IMR-90 (cell line): Measurements from ENCODE around the gene RPS19. TPM values are rescaled to one million over a fixed set of nuclear protein-coding genes. Genes with fewer than 3 reads are reported as not detected.

Source experiments
- ATAC-seq: fragments of 200-7000 bp; cut with Tn5 transposase; 2 replicates; pipeline ENCODE4 v1.9.1; 2020; ENCODE audit warnings: low read depth, mild to moderate bottlenecking, moderate library complexity
- BruUV-seq: library from RNA; stranded (reverse); fragments of 400-500 nt; replicated peaks from 2 replicates; lab custom pipeline; 2021; lab: Mats Ljungman, UMichigan
- CTCF ChIA-PET: fragments of 300-600 bp; formaldehyde crosslinking; extraction: SDS; loops from one replicate; lab custom pipeline; 2021; ENCODE audit warnings: antibody characterized with exemption; lab: Yijun Ruan, JAX
- POLR2A ChIA-PET: fragments of 300-600 bp; sonication (Branson Sonifier 250); formaldehyde crosslinking; loops from one replicate; lab custom pipeline; 2022; ENCODE audit warnings: antibody characterized with exemption; ENCODE audit not compliant: unreplicated experiment; lab: Charles Lee
- DNase-seq: peaks from one replicate; pipeline ENCODE4 v3.0.0; 2013
- H2AFZ ChIP-seq: replicated peaks from 2 replicates; pipeline ENCODE3; 2013; ENCODE audit warnings: low read length, mild to moderate bottlenecking; ENCODE audit not compliant: poor library complexity
- H2AK5ac ChIP-seq: 2 replicates; pipeline ENCODE4 v1.6.1; 2013; ENCODE audit warnings: low read depth, low read length, inconsistent platforms
- H2AK9ac ChIP-seq: replicated peaks from 2 replicates; pipeline ENCODE3; 2013; ENCODE audit warnings: mild to moderate bottlenecking, low read depth, low read length, moderate library complexity; ENCODE audit not compliant: poor library complexity
- H2BK120ac ChIP-seq: 2 replicates; pipeline ENCODE4 v1.6.1; 2013; ENCODE audit warnings: low read depth, low read length, inconsistent platforms
- H2BK15ac ChIP-seq: 3 replicates; pipeline ENCODE4 v1.6.1; 2013; ENCODE audit warnings: low read depth, low read length, inconsistent platforms
- H2BK20ac ChIP-seq: 2 replicates; pipeline ENCODE4 v1.6.1; 2013; ENCODE audit warnings: low read depth, mild to moderate bottlenecking, inconsistent platforms, low read length, moderate library complexity
- H2BK5ac ChIP-seq: 2 replicates; pipeline ENCODE4 v1.6.1; 2013; ENCODE audit warnings: mild to moderate bottlenecking, low read depth, low read length, inconsistent platforms; ENCODE audit not compliant: poor library complexity, severe bottlenecking
- H3K14ac ChIP-seq: replicated peaks from 2 replicates; pipeline ENCODE4 v1.6.1; 2013; ENCODE audit warnings: low read depth, low read length, inconsistent platforms
- H3K18ac ChIP-seq: 2 replicates; pipeline ENCODE4 v1.6.1; 2013; ENCODE audit warnings: low read depth, low read length, control low read depth
- H3K23ac ChIP-seq: 2 replicates; pipeline ENCODE4 v1.6.1; 2013; ENCODE audit warnings: low read depth, low read length, inconsistent platforms
- H3K27ac ChIP-seq: 2 replicates; pipeline ENCODE4 v1.5.1; 2013; ENCODE audit warnings: mild to moderate bottlenecking, control low read depth, low read length; ENCODE audit not compliant: insufficient read depth
- H3K27me3 ChIP-seq: 2 replicates; pipeline ENCODE4 v1.6.1; 2013; ENCODE audit warnings: low read length; ENCODE audit not compliant: control insufficient read depth, insufficient read depth
- H3K36me3 ChIP-seq: 2 replicates; pipeline ENCODE4 v1.6.1; 2013; ENCODE audit warnings: low read length, mixed read lengths; ENCODE audit not compliant: control insufficient read depth, insufficient read depth
- H3K4ac ChIP-seq: 2 replicates; pipeline ENCODE4 v1.6.1; 2013; ENCODE audit warnings: low read depth, low read length, inconsistent platforms
- H3K4me1 ChIP-seq: 2 replicates; pipeline ENCODE4 v1.6.1; 2013; ENCODE audit warnings: low read length, mixed read lengths; ENCODE audit not compliant: control insufficient read depth, insufficient read depth
- H3K4me2 ChIP-seq: 2 replicates; pipeline ENCODE4 v1.6.1; 2013; ENCODE audit warnings: low read depth, mild to moderate bottlenecking, control low read depth, low read length, moderate library complexity
- H3K4me3 ChIP-seq: 2 replicates; pipeline ENCODE4 v1.5.1; 2013; ENCODE audit warnings: low read depth, mild to moderate bottlenecking, control low read depth, low read length, moderate library complexity; ENCODE audit not compliant: insufficient read depth
- H3K56ac ChIP-seq: 2 replicates; pipeline ENCODE4 v1.6.1; 2013; ENCODE audit warnings: low read length, inconsistent platforms; ENCODE audit not compliant: insufficient read depth; ENCODE audit errors: extremely low read depth
- H3K79me1 ChIP-seq, 2 experiments: 2 replicates each; pipeline ENCODE4 v1.6.1; 2013; ENCODE audit warnings: low read length in 2 of 2, inconsistent platforms in 1 of 2, low read depth in 1 of 2
- H3K9ac ChIP-seq: 2 replicates; pipeline ENCODE4 v1.6.1; 2013; ENCODE audit warnings: low read depth, low read length, control low read depth
- H3K9me1 ChIP-seq: 2 replicates; pipeline ENCODE4 v1.6.1; 2013; ENCODE audit warnings: low read length, inconsistent platforms; ENCODE audit not compliant: insufficient read depth
- H3K9me3 ChIP-seq: 2 replicates; pipeline ENCODE4 v1.6.1; 2013; ENCODE audit warnings: low read length; ENCODE audit not compliant: control insufficient read depth, insufficient read depth
- H4K20me1 ChIP-seq: 2 replicates; pipeline ENCODE4 v1.6.1; 2013; ENCODE audit warnings: low read length, inconsistent platforms; ENCODE audit not compliant: insufficient read depth
- H4K5ac ChIP-seq: 2 replicates; pipeline ENCODE4 v1.6.1; 2013; ENCODE audit warnings: mild to moderate bottlenecking, low read depth, low read length, control low read depth
- H4K8ac ChIP-seq, 2 experiments: 2 replicates each; pipeline ENCODE4 v1.6.1; 2013; ENCODE audit warnings: low read depth in 2 of 2, low read length in 2 of 2, control low read depth in 1 of 2, inconsistent platforms in 1 of 2
- H4K91ac ChIP-seq: 2 replicates; pipeline ENCODE4 v1.6.1; 2013; ENCODE audit warnings: low read depth, low read length, inconsistent platforms; ENCODE audit not compliant: insufficient read depth
- CTCF ChIP-seq: conservative IDR thresholded peaks from 2 replicates; pipeline ENCODE4 v1.5.1; 2012; ENCODE audit warnings: mild to moderate bottlenecking, low read depth, low read length, improper control_type of control experiment
- RAD21 ChIP-seq: IDR thresholded peaks from 2 replicates; pipeline ENCODE4 v1.6.1; 2012; ENCODE audit warnings: low read length, improper control_type of control experiment
- WGBS, 2 experiments: methylation state at CpG; one replicate each; pipeline versions ENCODE4 v1.1.5 to v1.1.7; 2013; ENCODE audit warnings: missing lambda C conversion rate in 2 of 2; ENCODE audit not compliant: insufficient read length in 1 of 2; ENCODE audit errors: extremely low coverage in 2 of 2; 5-methylcytosine and 5-hydroxymethylcytosine counted together
- dilution Hi-C: fragments of 300-500 bp; cut with HindIII; formaldehyde crosslinking; loops from one replicate; pipeline ENCODE4 v1.14.3; 2018; ENCODE audit warnings: low sequenced_read_pairs; ENCODE audit not compliant: unreplicated experiment
- in situ Hi-C: fragments of 300-500 bp; cut with MboI; formaldehyde crosslinking; loops from 3 replicates; pipeline ENCODE4 v1.14.3; 2019; ENCODE audit warnings: low sequenced_read_pairs, inconsistent platforms, mixed read lengths
- intact Hi-C: fragments of 100-400 bp; cut with micrococcal nuclease; formaldehyde crosslinking; loops from 2 replicates; pipeline ENCODE4 v1.10.0; 2022
- polyA plus RNA-seq, 3 experiments: library from polyadenylated mRNA; depleted of rRNA; stranded (reverse); fragments of >200 nt; gene quantifications; 2 replicates each; pipeline ENCODE4 v1.2.3, GENCODE V29; 2012; ENCODE audit warnings: low replicate concordance in 1 of 3
- total RNA-seq: library from RNA; depleted of rRNA; stranded (reverse); fragments of >200 nt; gene quantifications from 2 replicates; pipeline ENCODE4 v1.2.3, GENCODE V29; 2012

RPS19 gene
- total and polyA plus RNA-seq, 2 of the 4 experiments (the other 2 are of a cell fraction), result 230 to 3,988 TPM

DNA sequence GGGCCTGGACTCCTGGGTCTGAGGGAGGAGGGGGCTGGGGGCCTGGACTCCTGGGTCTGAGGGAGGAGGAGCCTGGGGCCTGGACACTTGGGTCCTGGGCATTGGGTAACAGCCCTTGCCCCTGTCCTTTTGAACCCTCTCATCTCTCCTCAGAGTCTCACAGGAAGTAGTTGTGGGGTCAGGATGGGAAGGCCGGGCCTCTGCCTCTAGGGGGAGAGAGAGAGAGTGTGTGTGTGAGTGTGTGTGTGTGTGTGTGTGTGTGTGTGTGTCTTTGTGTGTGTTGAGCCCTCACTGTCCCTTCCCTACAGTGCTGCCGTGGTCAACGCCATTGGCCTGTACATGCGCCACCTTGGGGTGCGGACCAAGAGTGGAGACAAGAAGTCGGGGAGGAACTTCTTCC lies 33.8 kb downstream of the RPS19 start:
- peak; percentile 18; the same call in 1 of the 2 replicates for TF ChIP-seq CTCF
- TF ChIP-seq RAD21, result no peak
- no peak overlapping the region for H3K56ac ChIP-seq
- DNase-seq, result peak; percentile 38
- no TSS peak for BruUV-seq
- H2BK20ac ChIP-seq, result no peak overlapping the region
- H3K36me3 ChIP-seq, result peaks cover 61% of the 10 kb centered on the region
- no peak overlapping the region for H3K18ac ChIP-seq
- ChIA-PET POLR2A (no interaction called here), CTCF (no interaction called here)
- no peak overlapping the region for H2AFZ ChIP-seq
- intact Hi-C loops (no loop called here), dilution Hi-C loops (no loop called here), in situ Hi-C loops (no loop called here)
- H3K9me1 ChIP-seq, result no peaks in the 10 kb centered on the region
- no peaks in the 10 kb centered on the region for H3K9me3 ChIP-seq
- H3K27me3 ChIP-seq, result no peaks in the 10 kb centered on the region
- no peak overlapping the region for H2AK9ac ChIP-seq
- no peak overlapping the region for H4K91ac ChIP-seq
- no peak overlapping the region for H3K14ac ChIP-seq
- H3K23ac ChIP-seq, result no peak overlapping the region
- peaks cover 12% of the 10 kb centered on the region for H4K20me1 ChIP-seq
- no peak overlapping the region for H2BK15ac ChIP-seq
- no peak overlapping the region for H2AK5ac ChIP-seq
- H3K9ac ChIP-seq, result no peak overlapping the region
- H4K5ac ChIP-seq, result no peak overlapping the region
- H3K4ac ChIP-seq, result no peak overlapping the region
- no peak overlapping the region for H3K27ac ChIP-seq
- no peaks in the 10 kb centered on the region for H3K4me1 ChIP-seq
- H2BK5ac ChIP-seq, result no peak overlapping the region
- H3K4me2 ChIP-seq, result no peak overlapping the region
- peak; percentile 44 for ATAC-seq
- H3K4me3 ChIP-seq, result no peak overlapping the region
- no peak overlapping the region for H2BK120ac ChIP-seq
- no CpG with 5 or more reads among the region's 6 CpGs for WGBS, 2 experiments
- no peak overlapping the region for H4K8ac ChIP-seq
- H3K79me1 ChIP-seq, result peaks cover 9 to 19% of the 10 kb centered on the region in 2 experiments
